Measurements from ENCODE around the gene TSSC4.

TSSC4 gene

GRCh38 chr11:2424811-2425495 lies 24.4 kb downstream of the TSSC4 start:
- H3K27me3 Mint-ChIP-seq: no peaks in the 10 kb centered on the region
- H3K4me3 Mint-ChIP-seq: no peak overlapping the region
- no peak overlapping the region for H3K27ac Mint-ChIP-seq
- H3K36me3 Mint-ChIP-seq: no peaks in the 10 kb centered on the region
- H3K4me1 Mint-ChIP-seq: no peaks in the 10 kb centered on the region
- H3K9me3 Mint-ChIP-seq: no peaks in the 10 kb centered on the region

GRCh38 chr11:2425506-2425905 lies 25.0 kb downstream of the TSSC4 start:
- no peaks in the 10 kb centered on the region for H3K27me3 Mint-ChIP-seq
- H3K36me3 Mint-ChIP-seq: no peaks in the 10 kb centered on the region
- H3K4me3 Mint-ChIP-seq: no peak overlapping the region
- no peak overlapping the region for H3K27ac Mint-ChIP-seq
- H3K4me1 Mint-ChIP-seq: no peaks in the 10 kb centered on the region
- no peaks in the 10 kb centered on the region for H3K9me3 Mint-ChIP-seq

GRCh38 chr11:2426221-2426620 lies 25.7 kb downstream of the TSSC4 start:
- no peaks in the 10 kb centered on the region for H3K4me1 Mint-ChIP-seq
- no peak overlapping the region for H3K4me3 Mint-ChIP-seq
- no peaks in the 10 kb centered on the region for H3K27me3 Mint-ChIP-seq
- H3K27ac Mint-ChIP-seq: no peak overlapping the region
- H3K9me3 Mint-ChIP-seq: no peaks in the 10 kb centered on the region
- no peaks in the 10 kb centered on the region for H3K36me3 Mint-ChIP-seq

GRCh38 chr11:2426826-2427521 lies 26.4 kb downstream of the TSSC4 start:
- H3K9me3 Mint-ChIP-seq: no peaks in the 10 kb centered on the region

GRCh38 chr11:2427721-2428321 lies 27.3 kb downstream of the TSSC4 start:
- H3K36me3 Mint-ChIP-seq: no peaks in the 10 kb centered on the region
- no peaks in the 10 kb centered on the region for H3K27me3 Mint-ChIP-seq
- no peaks in the 10 kb centered on the region for H3K4me1 Mint-ChIP-seq
- no peak overlapping the region for H3K4me3 Mint-ChIP-seq
- H3K9me3 Mint-ChIP-seq: no peaks in the 10 kb centered on the region
- no peak overlapping the region for H3K27ac Mint-ChIP-seq

More at GRCh38 chr11:2426826-2427521, 26.4 kb downstream of the TSSC4 start:
- H3K27ac Mint-ChIP-seq: no peak overlapping the region
- no peaks in the 10 kb centered on the region for H3K4me1 Mint-ChIP-seq
- H3K4me3 Mint-ChIP-seq: no peak overlapping the region
- H3K27me3 Mint-ChIP-seq: no peaks in the 10 kb centered on the region
- no peaks in the 10 kb centered on the region for H3K36me3 Mint-ChIP-seq

- Mint-ChIP-seq H3K27ac (no peak overlapping the region), H3K9me3 (no peaks in the 10 kb centered on the region), H3K36me3 (no peaks in the 10 kb centered on the region), H3K4me3 (no peak overlapping the region), H3K4me1 (no peaks in the 10 kb centered on the region), H3K27me3 (no peaks in the 10 kb centered on the region)
Observed at GRCh38 chr11:2428322-2428795, 27.8 kb downstream of the TSSC4 start.

- H3K4me3 Mint-ChIP-seq: no peak overlapping the region
- H3K36me3 Mint-ChIP-seq: no peaks in the 10 kb centered on the region
- no peaks in the 10 kb centered on the region for H3K27me3 Mint-ChIP-seq
- H3K27ac Mint-ChIP-seq: no peak overlapping the region
- no peaks in the 10 kb centered on the region for H3K4me1 Mint-ChIP-seq
- H3K9me3 Mint-ChIP-seq: no peaks in the 10 kb centered on the region
Observed at GRCh38 chr11:2431395-2431794, 30.8 kb downstream of the TSSC4 start.

- Mint-ChIP-seq H3K4me3 (no peak overlapping the region), H3K36me3 (no peaks in the 10 kb centered on the region), H3K27ac (no peak overlapping the region), H3K27me3 (no peaks in the 10 kb centered on the region), H3K9me3 (no peaks in the 10 kb centered on the region), H3K4me1 (no peaks in the 10 kb centered on the region)
Observed at GRCh38 chr11:2432171-2432621, 31.6 kb downstream of the TSSC4 start.

- H3K27me3 Mint-ChIP-seq: no peaks in the 10 kb centered on the region
- H3K27ac Mint-ChIP-seq: no peak overlapping the region
- no peaks in the 10 kb centered on the region for H3K4me1 Mint-ChIP-seq
- H3K36me3 Mint-ChIP-seq: no peaks in the 10 kb centered on the region
- no peak overlapping the region for H3K4me3 Mint-ChIP-seq
- H3K9me3 Mint-ChIP-seq: no peaks in the 10 kb centered on the region
Observed at GRCh38 chr11:2432628-2433071, 32.1 kb downstream of the TSSC4 start.

GRCh38 chr11:2433106-2433925 lies 32.8 kb downstream of the TSSC4 start:
- Mint-ChIP-seq H3K36me3 (no peaks in the 10 kb centered on the region), H3K4me3 (no peak overlapping the region), H3K9me3 (no peaks in the 10 kb centered on the region), H3K27ac (no peak overlapping the region), H3K27me3 (no peaks in the 10 kb centered on the region), H3K4me1 (no peaks in the 10 kb centered on the region)

- Mint-ChIP-seq H3K4me1 (no peaks in the 10 kb centered on the region), H3K27me3 (no peaks in the 10 kb centered on the region), H3K27ac (no peak overlapping the region), H3K36me3 (no peaks in the 10 kb centered on the region), H3K9me3 (no peaks in the 10 kb centered on the region), H3K4me3 (no peak overlapping the region)
Observed at GRCh38 chr11:2434008-2434407, 33.5 kb downstream of the TSSC4 start.

GRCh38 chr11:2434506-2435255 lies 34.1 kb downstream of the TSSC4 start:
- no peaks in the 10 kb centered on the region for H3K27me3 Mint-ChIP-seq
- no peaks in the 10 kb centered on the region for H3K36me3 Mint-ChIP-seq
- H3K27ac Mint-ChIP-seq: no peak overlapping the region
- no peaks in the 10 kb centered on the region for H3K9me3 Mint-ChIP-seq
- no peaks in the 10 kb centered on the region for H3K4me1 Mint-ChIP-seq
- no peak overlapping the region for H3K4me3 Mint-ChIP-seq

GRCh38 chr11:2435288-2436012 lies 34.9 kb downstream of the TSSC4 start:
- H3K4me3 Mint-ChIP-seq: no peak overlapping the region
- H3K9me3 Mint-ChIP-seq: no peaks in the 10 kb centered on the region
- H3K27ac Mint-ChIP-seq: no peak overlapping the region
- H3K4me1 Mint-ChIP-seq: no peaks in the 10 kb centered on the region
- no peaks in the 10 kb centered on the region for H3K36me3 Mint-ChIP-seq
- H3K27me3 Mint-ChIP-seq: no peaks in the 10 kb centered on the region

GRCh38 chr11:2436013-2436520 lies 35.5 kb downstream of the TSSC4 start:
- H3K27me3 Mint-ChIP-seq: no peaks in the 10 kb centered on the region
- no peak overlapping the region for H3K27ac Mint-ChIP-seq
- no peak overlapping the region for H3K4me3 Mint-ChIP-seq
- no peaks in the 10 kb centered on the region for H3K9me3 Mint-ChIP-seq
- no peaks in the 10 kb centered on the region for H3K4me1 Mint-ChIP-seq
- H3K36me3 Mint-ChIP-seq: no peaks in the 10 kb centered on the region
